Islet precursor cell (in vitro differentiated cells): ENCODE measurements around the gene PGRMC1.
"Not testable (repeated sequence)": the region's sequence is repeated elsewhere in the genome, so short reads cannot be mapped to it uniquely, and the experiment has no call there.

Source experiments
- DNase-seq: peaks from one replicate; pipeline ENCODE4 v3.0.0-alpha.2; 2018

PGRMC1 gene

GRCh38 chrX:119235872-119236622, at the start of gene PGRMC1:
Gene PGRMC1 (plus strand): TSS chrX:119236285. CDS start chrX:119236364, 79 bp downstream.
- peak; percentile 84 for DNase-seq

GRCh38 chrX:119186763-119187162, 49.3 kb upstream of the PGRMC1 start:
- no peak for DNase-seq

GRCh38 chrX:119187298-119187697, 48.8 kb upstream of the PGRMC1 start:
- DNase-seq = no peak

DNA sequence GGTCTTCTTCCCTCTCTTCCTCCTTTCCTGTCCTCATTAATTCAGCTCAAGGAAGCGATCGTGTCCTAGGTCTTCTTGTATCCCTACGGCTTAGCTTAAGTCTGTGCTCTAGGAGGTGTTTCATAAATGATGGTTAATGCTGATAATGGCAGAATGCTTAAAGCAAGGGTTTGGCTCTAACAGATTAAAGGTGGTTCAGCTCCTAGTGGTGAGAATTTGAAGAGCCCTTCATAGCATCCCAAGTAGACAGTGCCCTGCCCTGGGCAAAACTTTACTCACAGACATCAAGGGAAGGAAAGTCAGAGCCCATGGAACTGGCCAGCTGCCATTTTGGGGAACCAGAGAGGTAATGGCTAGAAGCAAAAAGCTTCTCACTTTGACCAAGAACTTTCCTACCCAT, 47.0 kb upstream of the PGRMC1 start:
- DNase-seq = no peak

DNA sequence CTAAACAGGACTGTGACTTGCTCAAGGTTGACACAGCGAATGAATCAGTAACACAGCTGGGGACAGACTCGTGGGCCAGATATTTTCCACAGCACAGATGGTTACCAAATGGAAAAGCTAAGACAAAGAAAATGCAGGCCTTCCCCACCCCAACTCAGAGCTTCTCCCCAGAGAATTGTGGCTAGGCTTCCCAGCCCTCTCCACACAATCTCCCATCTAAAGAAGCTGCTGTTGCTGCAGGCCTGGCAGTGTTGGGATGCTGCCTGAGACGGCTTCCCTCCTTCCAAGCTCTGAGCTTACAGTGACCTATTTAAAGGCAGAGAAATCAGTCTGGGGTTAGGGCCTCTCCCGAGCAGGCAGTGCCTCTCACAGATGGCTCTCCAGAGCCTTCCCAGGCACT, 46.5 kb upstream of the PGRMC1 start:
- DNase-seq = no peak

DNA sequence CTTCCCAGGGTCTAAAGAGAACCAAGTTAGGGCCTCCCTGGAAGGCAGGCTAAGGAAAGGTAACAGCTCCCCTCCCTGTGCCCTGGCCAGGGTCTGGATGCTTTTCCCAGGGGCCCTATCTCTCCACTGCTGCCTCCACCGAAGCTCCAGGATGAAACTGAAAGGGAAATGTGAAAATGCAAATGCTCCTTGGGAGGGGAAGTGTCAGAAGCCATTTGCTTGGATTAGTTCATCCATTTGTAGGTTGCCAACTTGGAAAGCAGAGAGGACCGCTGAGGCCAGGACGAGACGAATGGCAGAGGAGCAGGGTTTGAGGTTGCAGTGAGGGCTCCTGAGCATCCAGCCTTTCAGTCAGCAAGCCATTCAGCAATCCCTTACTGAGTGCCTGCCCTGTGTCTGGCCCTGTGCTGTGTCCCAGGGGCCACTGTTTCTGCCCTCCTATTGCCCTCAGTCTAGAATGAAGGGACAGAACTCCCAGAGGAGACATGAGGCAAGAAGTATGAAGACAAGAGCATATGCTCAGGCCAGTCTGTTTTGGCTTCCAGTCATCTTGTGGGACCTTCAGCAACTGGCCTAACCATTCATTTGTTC, 45.9 kb upstream of the PGRMC1 start:
- DNase-seq = no peak

DNA sequence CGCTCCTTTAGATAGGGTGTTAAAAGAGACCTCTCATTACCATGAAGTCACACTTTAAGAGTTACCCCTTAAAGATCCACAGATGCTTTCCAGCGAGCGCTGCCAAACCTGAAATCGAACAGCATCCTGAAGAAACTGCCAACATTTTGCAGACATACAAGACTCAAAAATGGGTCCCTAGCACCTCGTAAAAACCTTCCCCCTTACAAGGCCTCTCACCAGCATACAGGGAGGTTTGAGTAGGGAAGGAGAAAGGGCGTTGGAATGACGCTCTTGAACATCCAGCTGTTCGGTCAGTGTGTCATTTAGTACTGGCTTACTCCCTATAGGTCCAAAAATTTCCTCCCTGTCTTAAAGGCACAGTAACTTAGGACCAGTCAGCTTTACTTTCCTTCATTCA, 45.3 kb upstream of the PGRMC1 start:
- DNase-seq = no peak

DNA sequence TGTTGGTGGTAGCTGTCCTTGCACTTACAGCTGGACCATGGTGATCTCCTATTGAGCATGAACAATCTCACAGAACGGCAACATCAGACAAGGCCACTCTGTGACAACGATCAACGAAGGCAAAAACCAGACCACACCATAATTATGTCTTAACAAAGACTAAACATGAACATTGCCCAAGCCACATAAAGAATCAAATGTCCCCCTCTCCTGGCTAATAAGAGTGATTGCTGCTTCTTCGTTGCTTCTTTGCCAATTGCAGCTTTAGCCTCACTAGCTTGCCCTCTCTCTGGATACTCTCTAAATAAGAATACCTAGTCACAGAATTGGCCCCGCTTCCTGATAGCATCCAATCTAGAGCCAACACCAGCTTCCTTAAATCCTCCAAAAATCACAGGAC, 41.5 kb upstream of the PGRMC1 start:
- no peak for DNase-seq

DNA sequence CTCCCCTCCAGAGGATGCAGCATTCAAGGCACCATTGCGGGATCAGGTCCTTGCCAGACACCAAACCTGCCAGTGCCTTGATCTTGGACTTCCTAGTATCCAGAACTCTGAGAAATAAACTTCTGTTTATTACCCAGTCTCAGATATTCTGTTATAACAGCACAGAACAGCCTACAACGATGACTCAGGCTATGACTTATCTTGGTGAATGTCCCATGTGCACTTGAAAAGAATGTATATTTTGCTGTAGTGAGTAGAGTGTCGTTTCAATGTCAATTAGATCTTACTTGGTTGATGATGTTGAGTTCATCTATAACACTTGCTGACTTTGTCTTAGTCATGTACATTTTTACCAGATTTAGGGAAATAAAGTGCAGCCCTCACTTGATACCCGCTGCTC, 34.5 kb upstream of the PGRMC1 start:
- no peak for DNase-seq

DNA sequence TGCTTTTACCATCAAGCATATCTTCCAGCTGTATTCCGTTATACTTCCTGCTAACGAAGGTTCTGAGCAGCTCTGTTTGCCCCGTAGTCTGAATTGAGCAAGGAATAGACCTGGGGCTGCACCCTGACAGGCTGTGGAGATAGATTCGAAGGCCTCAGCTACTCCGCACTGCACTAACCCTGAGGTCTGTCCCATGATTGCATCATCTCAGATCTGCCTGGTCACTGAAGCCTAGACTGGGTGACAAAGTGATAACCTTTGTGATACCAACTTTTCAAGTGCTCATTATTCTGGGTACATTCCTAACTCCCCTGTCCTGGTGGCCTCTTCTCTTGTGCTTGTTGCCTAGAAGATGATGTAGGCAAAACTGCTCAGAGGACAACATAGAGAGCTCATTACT, 29.9 kb upstream of the PGRMC1 start:
- DNase-seq = no peak

DNA sequence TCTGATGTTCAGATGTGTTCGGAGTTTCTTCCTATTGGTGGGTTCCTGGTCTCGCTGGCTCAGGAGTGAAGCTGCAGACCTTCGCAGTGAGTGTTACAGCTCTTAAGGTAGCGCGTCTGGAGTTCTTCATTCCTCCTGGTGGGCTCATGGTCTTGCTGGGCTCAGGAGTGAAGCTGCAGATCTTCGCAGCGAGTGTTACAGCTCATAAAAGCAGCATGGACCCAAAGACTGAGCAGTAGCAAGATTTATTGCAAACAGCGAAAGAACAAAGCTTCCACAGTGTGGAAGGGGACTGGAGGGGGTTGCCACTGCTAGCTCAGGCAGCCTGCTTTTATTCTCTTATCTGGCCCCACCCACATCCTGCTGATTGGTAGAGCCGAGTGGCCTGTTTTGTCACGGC, 28.6 kb upstream of the PGRMC1 start:
- not testable (repeated sequence) for DNase-seq

DNA sequence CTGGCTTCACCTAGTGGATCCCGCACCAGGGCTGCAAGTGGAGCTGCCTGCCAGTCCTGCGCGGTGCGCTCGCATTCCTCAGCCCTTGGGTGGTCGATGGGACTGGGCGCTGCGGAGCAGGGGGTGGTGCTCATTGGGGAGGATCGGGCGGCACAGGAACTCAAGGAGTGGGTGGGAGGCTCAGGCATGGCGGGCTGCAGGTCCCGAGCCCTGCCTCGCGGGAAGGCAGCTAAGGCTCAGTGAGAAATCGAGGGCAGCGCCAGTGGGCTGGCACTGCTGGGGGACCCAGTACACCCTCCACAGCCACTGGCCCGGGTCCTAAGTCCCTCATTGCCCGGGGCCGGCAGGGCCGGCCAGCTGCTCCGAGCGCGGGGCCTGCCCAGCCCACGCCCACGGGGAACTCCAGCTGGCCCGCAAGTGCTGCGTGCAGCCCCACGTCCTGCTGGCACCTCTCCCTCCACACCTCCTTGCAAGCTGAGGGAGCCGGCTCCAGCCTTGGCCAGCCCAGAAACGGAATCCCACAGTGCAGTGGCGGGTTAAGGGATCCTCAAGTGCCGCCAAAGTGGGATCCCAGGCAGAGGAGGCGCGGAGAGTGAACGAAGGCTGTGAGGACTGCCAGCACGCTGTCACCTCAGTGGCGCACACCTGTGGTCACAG, 27.6 kb upstream of the PGRMC1 start:
- DNase-seq = no peak

GRCh38 chrX:119210931-119211648, 25.0 kb upstream of the PGRMC1 start:
- not testable (repeated sequence) for DNase-seq

DNA sequence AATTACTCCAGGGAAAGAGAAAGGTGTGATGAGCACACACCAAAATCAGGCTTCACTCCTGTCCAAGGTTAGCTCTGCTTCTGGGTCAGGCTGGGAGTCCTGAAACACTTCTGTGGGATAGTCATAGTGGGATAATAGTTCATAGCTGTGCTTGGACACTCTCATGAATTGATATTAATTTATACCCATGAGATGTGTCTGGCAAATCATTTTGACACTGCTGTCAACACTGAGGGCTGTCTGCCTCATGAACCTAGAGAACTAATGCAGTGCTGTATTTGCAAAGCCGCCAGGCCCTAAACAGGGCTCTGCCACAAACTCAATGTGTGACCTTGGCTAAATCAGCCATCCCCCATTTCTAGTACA, 24.5 kb upstream of the PGRMC1 start:
- DNase-seq = no peak

DNA sequence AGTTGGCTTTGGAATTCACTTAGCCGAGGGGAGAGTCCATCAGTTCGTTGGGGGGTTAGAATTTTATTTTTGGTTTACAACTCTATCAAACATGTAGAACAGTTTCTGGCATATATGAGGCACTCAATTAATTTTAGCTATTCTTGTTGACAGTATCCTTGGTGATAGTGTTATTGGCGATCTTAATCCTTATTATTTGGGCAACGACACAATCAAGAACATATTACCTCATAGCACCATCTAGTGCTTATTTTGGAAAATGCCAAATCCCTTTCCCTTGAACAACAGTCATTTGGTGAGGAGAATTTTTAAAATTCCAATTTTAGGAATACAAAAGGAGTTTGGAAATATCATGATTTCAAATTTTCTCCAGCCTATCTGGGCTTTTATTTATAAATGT, 17.9 kb upstream of the PGRMC1 start:
- no peak for DNase-seq

DNA sequence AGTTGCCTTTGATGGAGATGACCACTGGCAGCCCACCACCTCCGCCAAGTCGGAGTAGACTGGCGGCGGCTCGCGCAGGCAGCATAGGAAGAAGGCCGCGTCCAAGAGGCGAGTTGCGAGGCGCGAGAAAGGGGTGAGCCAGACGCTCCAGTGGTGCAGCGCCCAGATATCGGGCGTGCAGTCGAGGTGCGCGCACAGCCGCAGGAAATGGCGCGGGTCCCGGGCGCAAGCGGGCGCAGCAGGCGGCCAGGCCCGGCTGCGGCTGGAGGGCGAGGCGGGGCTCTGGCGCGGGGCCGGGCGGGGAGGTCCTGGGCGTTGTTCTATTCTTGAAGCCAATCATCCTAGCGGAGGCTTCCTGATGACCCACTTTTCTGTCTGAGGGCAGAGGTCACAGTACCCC, 13.2 kb upstream of the PGRMC1 start:
- DNase-seq = no peak

DNA sequence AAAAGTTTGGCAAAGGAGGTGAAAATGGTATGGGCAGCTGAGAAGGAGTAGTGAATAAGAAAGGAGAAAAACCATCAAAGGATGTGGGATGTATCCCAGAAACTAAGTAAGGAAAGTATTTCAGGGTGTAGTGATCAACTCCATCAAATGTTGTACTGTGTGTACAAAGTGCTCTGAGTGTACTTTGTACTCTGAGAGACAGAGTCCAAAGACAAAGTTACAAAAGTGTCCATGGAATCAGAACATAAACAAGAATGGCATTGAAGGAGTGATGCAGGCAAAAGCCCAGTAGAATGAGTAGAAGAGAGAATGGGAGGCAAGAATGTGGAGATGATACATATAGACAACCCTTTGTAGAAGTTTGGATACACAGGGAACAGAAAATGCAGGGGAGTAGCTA, 12.3 kb upstream of the PGRMC1 start:
- no peak for DNase-seq

- no peak for DNase-seq
Measured at GRCh38 chrX:119226446-119226845, 9.6 kb upstream of the PGRMC1 start.

- no peak for DNase-seq
Measured at GRCh38 chrX:119228512-119229252, 7.4 kb upstream of the PGRMC1 start.

DNA sequence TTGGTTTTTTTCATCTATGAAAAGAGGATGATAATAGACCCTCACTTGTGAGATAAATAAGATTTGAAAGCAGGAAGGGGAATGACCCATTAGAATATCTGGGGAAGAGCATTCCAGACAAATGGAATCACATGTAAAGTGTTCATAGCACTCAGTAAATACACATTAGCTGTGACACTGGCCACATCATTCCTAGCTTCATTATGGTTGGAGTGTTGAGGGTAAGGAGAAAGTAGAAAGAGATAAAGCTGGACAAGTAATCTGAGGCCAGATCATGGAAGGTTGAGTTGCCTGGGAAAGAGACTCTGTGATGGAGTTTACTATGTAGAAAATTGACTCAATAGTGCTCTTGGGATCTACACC, 6.9 kb upstream of the PGRMC1 start:
- no peak for DNase-seq

- DNase-seq = no peak
Measured at GRCh38 chrX:119230850-119231249, 5.2 kb upstream of the PGRMC1 start.

GRCh38 chrX:119231936-119232445, 4.1 kb upstream of the PGRMC1 start:
- DNase-seq = no peak

DNA sequence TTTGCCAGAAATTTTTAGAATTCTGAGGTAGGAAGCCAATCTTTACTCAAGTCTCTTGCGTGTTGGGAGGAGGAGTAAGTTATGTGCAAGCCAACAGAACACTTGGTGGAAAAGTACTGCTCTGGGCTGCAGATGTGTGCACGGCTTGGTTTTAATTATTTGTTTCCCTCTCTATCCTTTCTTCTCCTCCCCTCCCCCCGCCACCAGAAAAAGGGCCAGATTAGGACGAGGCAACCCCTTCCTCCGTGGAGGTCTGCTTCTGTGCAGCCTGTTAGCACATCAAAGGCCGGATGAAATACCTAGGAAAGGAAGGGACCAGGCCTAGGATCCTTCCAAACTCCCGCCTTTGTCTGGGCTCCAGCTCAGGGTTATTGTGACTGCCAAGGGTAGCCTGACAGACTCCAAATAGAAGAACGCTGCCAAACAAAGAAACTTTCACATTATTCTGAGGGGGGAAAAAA, 1.0 kb upstream of the PGRMC1 start:
- peak; percentile 61 for DNase-seq
